ENCODE measurements around the gene LIMCH1. TPM values are rescaled to one million over a fixed set of nuclear protein-coding genes. Genes with fewer than 3 reads are reported as not detected.
"Not testable (repeated sequence)": the region's sequence is repeated elsewhere in the genome, so short reads cannot be mapped to it uniquely, and the experiment has no call there.

The LIMCH1 gene
- total and polyA plus RNA-seq, 7 donors = 0.46 to 26.0 (median 6.7) TPM

DNA sequence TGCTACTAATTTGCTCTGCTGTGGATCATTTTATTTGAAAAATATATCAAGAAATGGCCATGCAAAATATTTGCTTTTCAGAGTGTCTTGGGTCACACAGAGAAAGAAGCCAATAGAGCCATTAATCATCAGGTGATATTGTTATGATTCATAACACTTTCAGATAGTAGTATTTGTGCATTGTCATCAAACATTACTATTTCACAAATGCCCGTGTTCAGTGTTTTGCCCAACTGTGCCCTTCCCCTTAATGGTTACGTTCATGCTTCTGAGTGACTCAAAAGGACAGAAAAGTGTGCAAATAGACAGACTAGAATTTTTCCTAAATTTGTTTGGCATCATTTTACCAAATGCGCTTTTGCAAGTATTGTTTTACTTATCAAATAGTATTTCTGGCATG, 164.0 kb downstream of the LIMCH1 start:
- no peak overlapping the region for H3K27ac ChIP-seq
- intact Hi-C loops (cut with DNase I) = no loop called here
- peaks cover 0 to 15% (median 0%) of the 10 kb centered on the region in 4 donors for H3K36me3 ChIP-seq
- no peak for DNase-seq
- no peak for TF ChIP-seq POLR2A (IDR thresholded peaks at IDR 0.05)
- TF ChIP-seq, protein P1, sequence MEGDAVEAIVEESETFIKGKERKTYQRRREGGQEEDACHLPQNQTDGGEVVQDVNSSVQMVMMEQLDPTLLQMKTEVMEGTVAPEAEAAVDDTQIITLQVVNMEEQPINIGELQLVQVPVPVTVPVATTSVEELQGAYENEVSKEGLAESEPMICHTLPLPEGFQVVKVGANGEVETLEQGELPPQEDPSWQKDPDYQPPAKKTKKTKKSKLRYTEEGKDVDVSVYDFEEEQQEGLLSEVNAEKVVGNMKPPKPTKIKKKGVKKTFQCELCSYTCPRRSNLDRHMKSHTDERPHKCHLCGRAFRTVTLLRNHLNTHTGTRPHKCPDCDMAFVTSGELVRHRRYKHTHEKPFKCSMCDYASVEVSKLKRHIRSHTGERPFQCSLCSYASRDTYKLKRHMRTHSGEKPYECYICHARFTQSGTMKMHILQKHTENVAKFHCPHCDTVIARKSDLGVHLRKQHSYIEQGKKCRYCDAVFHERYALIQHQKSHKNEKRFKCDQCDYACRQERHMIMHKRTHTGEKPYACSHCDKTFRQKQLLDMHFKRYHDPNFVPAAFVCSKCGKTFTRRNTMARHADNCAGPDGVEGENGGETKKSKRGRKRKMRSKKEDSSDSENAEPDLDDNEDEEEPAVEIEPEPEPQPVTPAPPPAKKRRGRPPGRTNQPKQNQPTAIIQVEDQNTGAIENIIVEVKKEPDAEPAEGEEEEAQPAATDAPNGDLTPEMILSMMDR (IDR thresholded peaks at IDR 0.05) = no peak
- TF ChIP-seq POLR2AphosphoS5 (IDR thresholded peaks at IDR 0.05) = no peak
- no peak for TF ChIP-seq EP300 (IDR thresholded peaks at IDR 0.05)
- no peaks in the 10 kb centered on the region for H3K9me3 ChIP-seq
- WGBS, 2 donors = 79 to 87% methylated on average over 3 of the region's 3 CpGs
- no peaks in the 10 kb centered on the region for H3K27me3 ChIP-seq
- H3K4me1 ChIP-seq = no peaks in the 10 kb centered on the region
- no peak overlapping the region for H3K4me3 ChIP-seq

DNA sequence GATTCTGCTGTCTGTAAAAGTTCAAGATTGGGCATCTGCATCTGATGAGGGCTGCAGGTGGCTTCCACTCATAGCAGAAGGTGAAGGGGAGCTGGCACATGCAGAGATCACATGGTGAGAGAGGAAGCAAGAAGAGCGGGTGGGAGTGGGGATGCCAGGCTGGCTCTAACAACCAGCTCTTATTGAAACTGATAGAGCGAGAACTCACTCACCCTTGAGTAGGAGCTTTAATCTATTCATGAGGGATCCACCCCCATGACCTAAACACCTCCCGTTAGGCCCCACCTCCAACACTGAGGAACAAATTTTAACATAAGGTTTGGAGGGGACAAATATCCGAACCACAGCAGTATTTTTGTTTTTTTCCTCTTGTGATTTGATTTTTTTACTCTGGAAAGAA, 164.8 kb downstream of the LIMCH1 start:
- Histone ChIP-seq H3K27me3 (peaks cover 0 to 3% (median 0%) of the 10 kb centered on the region in 3 donors), H3K9me3 (no peaks in the 10 kb centered on the region), H3K27ac (no peak overlapping the region), H3K4me1 (no peaks in the 10 kb centered on the region), H3K36me3 (peaks cover 0 to 7% (median 0%) of the 10 kb centered on the region in 4 donors), H3K4me3 (no peak overlapping the region)
- no peak for DNase-seq
- WGBS, 2 donors = 74 to 82% methylated on average over 4 of the region's 4 CpGs
- intact Hi-C loops (cut with DNase I) = no loop called here
- no peak for TF ChIP-seq POLR2A (IDR thresholded peaks at IDR 0.05)
- no peak for TF ChIP-seq POLR2AphosphoS5 (IDR thresholded peaks at IDR 0.05)

- DNase-seq = no peak
- WGBS, 2 donors = 46 to 71% methylated on average over 3 of the region's 3 CpGs
- TF ChIP-seq EP300 (IDR thresholded peaks at IDR 0.05) = no peak
- Histone ChIP-seq H3K9me3 (no peaks in the 10 kb centered on the region), H3K27ac (no peak overlapping the region), H3K36me3 (no peaks in the 10 kb centered on the region), H3K4me1 (no peaks in the 10 kb centered on the region), H3K27me3 (peaks cover 0 to 6% (median 0%) of the 10 kb centered on the region in 3 donors), H3K4me3 (no peak overlapping the region)
- intact Hi-C loops (cut with DNase I) = no loop called here
Observed at GRCh38 chr4:41703785-41704184, 165.8 kb downstream of the LIMCH1 start.

- H3K4me3 ChIP-seq = no peak overlapping the region
- H3K27me3 ChIP-seq = peaks cover 0 to 9% (median 0%) of the 10 kb centered on the region in 3 donors
- DNase-seq = no peak
- H3K27ac ChIP-seq = no peak overlapping the region
- no peaks in the 10 kb centered on the region for H3K4me1 ChIP-seq
- no peaks in the 10 kb centered on the region for H3K36me3 ChIP-seq
- intact Hi-C loops (cut with DNase I) = no loop called here
- no peaks in the 10 kb centered on the region for H3K9me3 ChIP-seq
- 15 to 61% methylated on average over 5 of the region's 5 CpGs for WGBS, 2 donors
- TF ChIP-seq, protein P1 (IDR thresholded peaks at IDR 0.05) = no peak
- no peak for TF ChIP-seq EP300 (IDR thresholded peaks at IDR 0.05)
- no peak for TF ChIP-seq POLR2A (IDR thresholded peaks at IDR 0.05)
- TF ChIP-seq POLR2AphosphoS5 (IDR thresholded peaks at IDR 0.05) = no peak
Observed at GRCh38 chr4:41709844-41710481, 172.0 kb downstream of the LIMCH1 start.

DNA sequence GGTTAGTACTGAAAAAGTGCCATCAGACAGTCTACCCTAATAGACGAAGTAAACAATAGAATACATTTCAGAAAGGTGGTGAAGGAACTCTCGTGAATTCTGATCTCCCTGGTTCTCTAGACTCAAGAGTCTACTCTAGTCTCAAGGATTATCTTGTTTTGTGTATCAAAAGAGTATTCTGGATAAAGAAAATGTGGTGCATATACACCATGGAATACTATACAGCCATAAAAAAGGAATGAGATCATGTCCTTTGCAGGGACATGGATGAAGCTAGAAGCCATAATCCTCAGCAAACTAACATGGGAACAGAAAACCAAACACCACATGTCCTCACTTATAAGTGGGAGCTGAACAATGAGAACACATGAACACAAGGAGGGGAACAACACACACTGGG, 173.7 kb downstream of the LIMCH1 start:
- 90 to 92% methylated on average over 2 of the region's 2 CpGs for WGBS, 2 donors
- DNase-seq; H3K36me3 ChIP-seq; H3K4me1 ChIP-seq; H3K4me3 ChIP-seq; intact Hi-C loops (cut with DNase I); H3K27ac ChIP-seq; H3K9me3 ChIP-seq; H3K27me3 ChIP-seq: not testable (repeated sequence)

GRCh38 chr4:41712425-41712824, 174.5 kb downstream of the LIMCH1 start:
- H3K27me3 ChIP-seq = peaks cover 0 to 9% (median 0%) of the 10 kb centered on the region in 3 donors
- no peak for DNase-seq
- no peaks in the 10 kb centered on the region for H3K4me1 ChIP-seq
- intact Hi-C loops (cut with DNase I) = no loop called here
- no peak overlapping the region for H3K27ac ChIP-seq
- H3K4me3 ChIP-seq = no peak overlapping the region
- H3K36me3 ChIP-seq = no peaks in the 10 kb centered on the region
- no peaks in the 10 kb centered on the region for H3K9me3 ChIP-seq
- TF ChIP-seq, protein P1 (IDR thresholded peaks at IDR 0.05) = no peak
- TF ChIP-seq EP300 (IDR thresholded peaks at IDR 0.05) = no peak
- no peak for TF ChIP-seq POLR2A (IDR thresholded peaks at IDR 0.05)
- TF ChIP-seq POLR2AphosphoS5 (IDR thresholded peaks at IDR 0.05) = no peak
- 58 to 71% methylated on average over 3 of the region's 3 CpGs for WGBS, 2 donors
